A673 (cell line): Measurements from ENCODE around the gene SLF2.

Experiments used
- CTCF ChIP-seq: fragments of 300-800, 200-600 bp; sonication (generic); conservative IDR thresholded peaks from 2 replicates; pipeline ENCODE4 v1.5.1; 2017; ENCODE audit warnings: low read depth, mild to moderate bottlenecking, antibody characterized with exemption, low read length, moderate library complexity, mixed read lengths
- EZH2 ChIP-seq: fragments of 200-600 bp; sonication (generic); IDR thresholded peaks from 2 replicates; pipeline ENCODE4 v1.6.1; 2017; ENCODE audit warnings: borderline replicate concordance, low read depth, mild to moderate bottlenecking, mixed read lengths, antibody characterized with exemption, low read length; ENCODE audit not compliant: poor library complexity, severe bottlenecking

DNA sequence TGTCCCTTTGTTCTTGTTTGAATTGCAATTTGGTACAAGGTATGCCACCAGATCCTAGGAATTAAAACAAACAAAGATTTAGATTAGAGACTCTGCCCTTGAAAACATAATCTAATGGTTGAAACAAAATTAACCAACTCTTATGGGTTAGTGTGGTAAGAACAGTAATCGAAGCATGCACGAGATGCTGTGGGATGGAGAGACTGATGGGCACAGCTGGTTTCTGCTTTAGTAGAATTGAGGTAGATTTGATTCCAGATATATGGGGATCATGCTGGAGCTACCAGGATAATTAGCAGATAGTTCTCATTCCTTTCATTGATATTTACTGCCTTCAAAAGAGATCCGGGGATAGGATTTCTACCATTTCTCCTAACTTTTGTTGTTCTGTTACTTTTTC lies 36.2 kb downstream of the SLF2 start:
- TF ChIP-seq EZH2 (no peak), CTCF (no peak)
